NCI-H2107 treated with DMSO at 0.1 percent for 48 hours (cell line): ENCODE results near the gene IKBKG.
"Not testable (repeated sequence)": the region's sequence is repeated elsewhere in the genome, so short reads cannot be mapped to it uniquely, and the experiment has no call there.

Experiments
- DNase-seq: peaks from one replicate; lab custom pipeline; 2025; ENCODE audit not compliant: unreplicated experiment; lab: John Stamatoyannopoulos, UW

Gene IKBKG

GRCh38 chrX:154603438-154604430 lies 56.3 kb downstream of the IKBKG start:
- DNase-seq: no peak

GRCh38 chrX:154605566-154605965 lies 58.1 kb downstream of the IKBKG start:
- DNase-seq: no peak

GRCh38 chrX:154607370-154607769 lies 60.0 kb downstream of the IKBKG start:
- DNase-seq: no peak

- DNase-seq: not testable (repeated sequence)
These were observed 60.6 kb downstream of the IKBKG start for GRCh38 chrX:154607976-154608375.

- not testable (repeated sequence) for DNase-seq
These were observed 61.4 kb downstream of the IKBKG start for GRCh38 chrX:154608823-154609222.

- DNase-seq: not testable (repeated sequence)
These were observed 63.7 kb downstream of the IKBKG start for GRCh38 chrX:154611146-154611545.

- not testable (repeated sequence) for DNase-seq
These were observed 66.2 kb downstream of the IKBKG start for GRCh38 chrX:154613586-154613985.
